ENCODE measurements around the gene PKD1L1. TPM values are rescaled to one million over a fixed set of nuclear protein-coding genes. Genes with fewer than 3 reads are reported as not detected.

Gene PKD1L1
- total RNA-seq, 2 donors from 2014 or later: 0.59 to 40.9 TPM

DNA sequence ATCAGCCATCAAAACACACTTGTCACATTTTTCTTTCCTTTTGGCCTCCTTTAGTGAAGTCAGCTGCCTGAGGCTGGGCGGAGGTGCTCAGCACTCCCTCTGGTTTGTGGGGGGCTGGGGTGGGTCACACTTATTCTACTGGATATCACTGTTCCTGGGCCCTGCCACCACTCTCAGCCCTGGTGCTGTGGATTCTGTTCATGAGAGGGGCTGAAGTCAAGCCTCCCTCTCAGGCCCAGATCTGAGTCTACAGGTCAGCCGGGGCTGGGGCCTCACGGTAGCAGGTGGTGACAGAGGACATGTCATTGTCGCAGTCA lies 185.6 kb downstream of the PKD1L1 start:
- Histone ChIP-seq H3K9me3 (no peaks in the 10 kb centered on the region), H3K4me1 (replicated peaks) (peaks cover 3% of the 10 kb centered on the region), H3K36me3 (no peaks in the 10 kb centered on the region), H3K27me3 (replicated peaks; ENCODE audit: insufficient read depth) (no peaks in the 10 kb centered on the region), H3K27ac (no peak overlapping the region), H3K4me3 (no peak overlapping the region)
- DNase-seq (ENCODE audit: low spot score): no peak
- intact Hi-C loops (cut with DNase I): no loop called here
- WGBS: 98% methylated on average over 4 of the region's 4 CpGs
- TF ChIP-seq POLR2AphosphoS5 (IDR thresholded peaks at IDR 0.05) (no peak), POLR2A (IDR thresholded peaks at IDR 0.05) (no peak)
- TF ChIP-seq, protein P1, sequence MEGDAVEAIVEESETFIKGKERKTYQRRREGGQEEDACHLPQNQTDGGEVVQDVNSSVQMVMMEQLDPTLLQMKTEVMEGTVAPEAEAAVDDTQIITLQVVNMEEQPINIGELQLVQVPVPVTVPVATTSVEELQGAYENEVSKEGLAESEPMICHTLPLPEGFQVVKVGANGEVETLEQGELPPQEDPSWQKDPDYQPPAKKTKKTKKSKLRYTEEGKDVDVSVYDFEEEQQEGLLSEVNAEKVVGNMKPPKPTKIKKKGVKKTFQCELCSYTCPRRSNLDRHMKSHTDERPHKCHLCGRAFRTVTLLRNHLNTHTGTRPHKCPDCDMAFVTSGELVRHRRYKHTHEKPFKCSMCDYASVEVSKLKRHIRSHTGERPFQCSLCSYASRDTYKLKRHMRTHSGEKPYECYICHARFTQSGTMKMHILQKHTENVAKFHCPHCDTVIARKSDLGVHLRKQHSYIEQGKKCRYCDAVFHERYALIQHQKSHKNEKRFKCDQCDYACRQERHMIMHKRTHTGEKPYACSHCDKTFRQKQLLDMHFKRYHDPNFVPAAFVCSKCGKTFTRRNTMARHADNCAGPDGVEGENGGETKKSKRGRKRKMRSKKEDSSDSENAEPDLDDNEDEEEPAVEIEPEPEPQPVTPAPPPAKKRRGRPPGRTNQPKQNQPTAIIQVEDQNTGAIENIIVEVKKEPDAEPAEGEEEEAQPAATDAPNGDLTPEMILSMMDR (IDR thresholded peaks at IDR 0.05): no peak

DNA sequence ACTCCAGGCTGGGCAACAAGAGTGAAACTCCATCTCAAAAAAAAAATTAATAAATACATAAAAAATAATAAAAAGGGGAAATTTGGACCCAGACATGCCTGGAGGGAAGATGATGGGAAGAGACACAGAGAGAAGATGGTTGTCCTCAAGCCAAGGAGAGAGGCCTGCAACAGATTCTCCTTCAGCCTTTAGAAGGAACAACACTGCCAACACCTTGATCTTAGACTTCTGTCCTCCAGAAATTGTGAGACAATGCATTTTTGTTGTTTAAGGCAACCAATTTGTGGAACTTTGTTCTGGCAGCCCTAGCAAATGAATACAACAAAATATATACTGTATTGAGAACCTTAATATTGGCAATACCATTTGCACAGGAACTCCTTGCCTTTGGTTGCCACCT lies 186.1 kb downstream of the PKD1L1 start:
- no peak for DNase-seq (ENCODE audit: low spot score)
- TF ChIP-seq POLR2AphosphoS5 (IDR thresholded peaks at IDR 0.05): no peak
- TF ChIP-seq POLR2A (IDR thresholded peaks at IDR 0.05): no peak
- no peak overlapping the region for H3K27ac ChIP-seq
- no peak overlapping the region for H3K4me3 ChIP-seq
- H3K27me3 ChIP-seq (replicated peaks; ENCODE audit: insufficient read depth): no peaks in the 10 kb centered on the region
- peaks cover 3% of the 10 kb centered on the region for H3K4me1 ChIP-seq (replicated peaks)
- no peaks in the 10 kb centered on the region for H3K36me3 ChIP-seq
- no peaks in the 10 kb centered on the region for H3K9me3 ChIP-seq
- intact Hi-C loops (cut with DNase I): no loop called here

DNA sequence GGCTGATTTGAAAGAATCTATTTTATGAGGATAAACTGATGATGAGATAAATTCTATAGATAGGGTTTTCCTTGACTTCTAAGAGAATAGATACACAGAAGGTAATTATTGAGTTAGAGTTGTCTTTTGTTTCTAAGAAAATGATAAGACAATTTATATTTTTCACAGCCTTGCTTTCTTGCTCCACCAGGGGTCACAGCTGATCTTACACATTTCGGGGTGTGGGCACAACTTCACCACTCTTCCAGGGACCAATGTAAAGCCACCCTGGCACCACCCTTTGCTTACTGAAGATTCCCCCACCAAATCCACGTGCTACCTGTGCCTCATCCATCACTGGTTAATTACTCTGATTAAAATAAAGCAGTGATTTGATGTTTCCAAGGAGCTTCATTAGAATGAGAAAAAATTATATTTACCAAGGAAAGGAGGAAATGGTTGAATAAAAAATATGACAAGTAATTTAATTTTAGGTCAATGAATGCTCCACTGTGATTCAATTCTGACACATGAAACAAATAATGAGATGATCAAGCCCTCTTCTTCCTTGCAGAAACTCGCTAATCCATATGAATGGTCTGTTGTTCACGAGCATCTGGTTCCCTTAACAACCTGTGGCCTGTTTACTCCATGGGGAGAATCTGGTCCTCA lies 189.1 kb downstream of the PKD1L1 start:
- DNase-seq (ENCODE audit: low spot score): no peak
- intact Hi-C loops (cut with DNase I): no loop called here
- peak overlapping the region in 1 of 2 donors; percentile 69 for H3K27ac ChIP-seq

DNA sequence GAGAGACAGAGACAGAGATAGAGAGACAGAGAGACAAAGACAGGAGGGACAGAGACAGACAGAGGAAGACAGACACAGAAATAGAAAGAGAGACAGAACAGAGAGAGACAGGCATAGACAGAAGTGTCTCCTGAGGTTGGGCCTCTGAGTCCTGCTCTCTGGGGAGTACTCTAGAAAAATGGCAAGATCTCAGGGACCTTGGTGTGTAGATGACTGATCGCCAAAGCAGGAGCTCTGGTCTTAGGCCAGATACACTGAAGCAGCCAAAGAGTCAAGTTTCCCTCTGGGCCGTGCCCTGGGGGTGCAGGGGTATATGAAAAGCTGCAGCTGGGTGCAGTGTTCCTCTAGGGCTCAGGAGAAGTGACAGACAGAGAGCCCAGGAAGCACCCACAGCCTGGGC lies 189.7 kb downstream of the PKD1L1 start:
- TF ChIP-seq, protein P1 (IDR thresholded peaks at IDR 0.05): no peak
- TF ChIP-seq POLR2AphosphoS5 (IDR thresholded peaks at IDR 0.05) (no peak), POLR2A (IDR thresholded peaks at IDR 0.05) (no peak)
- Histone ChIP-seq H3K4me1 (replicated peaks) (peaks cover 3% of the 10 kb centered on the region), H3K27me3 (replicated peaks; ENCODE audit: insufficient read depth) (no peaks in the 10 kb centered on the region), H3K27ac (peak overlapping the region; percentile 39 to 69), H3K36me3 (no peaks in the 10 kb centered on the region), H3K4me3 (no peak overlapping the region), H3K9me3 (no peaks in the 10 kb centered on the region)
- intact Hi-C loops (cut with DNase I): no loop called here
- DNase-seq (ENCODE audit: low spot score): no peak
- WGBS: 52% methylated on average over 2 of the region's 2 CpGs

More for the DNA sequence above, 189.1 kb downstream of the PKD1L1 start:
- no peak overlapping the region for H3K4me3 ChIP-seq
- TF ChIP-seq POLR2A (IDR thresholded peaks at IDR 0.05) (no peak), POLR2AphosphoS5 (IDR thresholded peaks at IDR 0.05) (no peak)
- TF ChIP-seq, protein P1 (IDR thresholded peaks at IDR 0.05): no peak
- H3K36me3 ChIP-seq: no peaks in the 10 kb centered on the region
- peaks cover 3% of the 10 kb centered on the region for H3K4me1 ChIP-seq (replicated peaks)
- H3K9me3 ChIP-seq: no peaks in the 10 kb centered on the region
- WGBS: 91% methylated on average over 4 of the region's 4 CpGs
- H3K27me3 ChIP-seq (replicated peaks; ENCODE audit: insufficient read depth): no peaks in the 10 kb centered on the region

DNA sequence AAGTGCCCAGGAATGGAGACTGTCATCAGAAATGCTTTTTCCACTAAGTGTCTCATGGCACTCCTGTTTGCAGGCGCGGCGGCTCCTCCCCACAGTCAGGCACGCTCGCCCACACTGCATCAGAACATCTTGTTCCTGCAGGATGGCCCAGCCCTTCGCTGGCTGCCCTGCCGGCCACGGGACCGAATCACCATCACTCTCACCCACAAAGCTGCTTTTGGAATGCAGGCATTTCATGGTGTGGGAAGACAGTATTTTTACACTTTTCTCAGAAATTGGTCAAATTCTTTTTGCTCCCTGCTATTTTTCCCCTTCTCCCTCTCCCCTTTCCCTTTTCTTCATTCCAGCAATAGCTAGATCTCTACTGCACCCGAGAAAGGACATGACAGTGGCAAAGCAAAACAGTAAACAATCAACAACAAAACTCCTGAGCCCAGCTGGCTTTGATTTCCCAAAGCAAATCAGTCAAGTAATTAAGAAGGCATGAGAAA lies 190.3 kb downstream of the PKD1L1 start:
- H3K36me3 ChIP-seq: no peaks in the 10 kb centered on the region
- H3K4me1 ChIP-seq (replicated peaks): no peaks in the 10 kb centered on the region
- peak; percentile 64 for DNase-seq (ENCODE audit: low spot score)
- H3K27me3 ChIP-seq (replicated peaks; ENCODE audit: insufficient read depth): no peaks in the 10 kb centered on the region
- intact Hi-C loops (cut with DNase I): no loop called here
- H3K27ac ChIP-seq: peak overlapping the region; percentile 39 to 69
- H3K9me3 ChIP-seq: no peaks in the 10 kb centered on the region
- TF ChIP-seq POLR2AphosphoS5 (IDR thresholded peaks at IDR 0.05) (peak; percentile 80), POLR2A (IDR thresholded peaks at IDR 0.05) (no peak)
- TF ChIP-seq, protein P1 (IDR thresholded peaks at IDR 0.05): peak in 1 of 4 experiments; percentile 6
- 28% methylated on average over 10 of the region's 10 CpGs for WGBS
- H3K4me3 ChIP-seq: no peak overlapping the region

All from prostate gland (tissue), 2 donors.